CMK (cell line): Measurements from ENCODE around the gene CTDNEP1.

Experiments
- DNase-seq: peaks from one replicate; pipeline ENCODE4 v3.0.0-alpha.2; 2010; ENCODE audit warnings: low read depth

The CTDNEP1 gene

DNA sequence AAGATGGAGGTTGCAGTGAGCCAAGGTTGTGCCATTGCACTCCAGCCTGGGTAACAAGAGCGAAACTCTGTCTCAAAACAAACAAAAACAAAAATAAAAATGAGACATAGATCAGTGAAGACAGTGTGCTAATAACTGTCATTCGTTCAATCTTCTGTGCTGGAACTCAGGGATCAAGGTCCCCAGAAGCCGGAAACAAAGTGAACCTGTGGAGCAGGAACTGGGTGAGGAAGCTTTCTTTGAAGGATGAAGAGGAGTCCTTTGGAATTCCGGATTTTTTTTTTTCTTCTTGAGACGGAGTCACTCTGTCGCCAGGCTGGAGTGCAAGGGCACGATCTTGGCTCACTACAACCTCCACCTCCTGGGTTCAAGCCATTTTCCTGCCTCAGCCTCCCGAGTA is 27.9 kb upstream of the CTDNEP1 start:
- no peak for DNase-seq

GRCh38 chr17:7266784-7267183 is 15.2 kb upstream of the CTDNEP1 start:
- no peak for DNase-seq

GRCh38 chr17:7263801-7264078 is 12.2 kb upstream of the CTDNEP1 start:
- DNase-seq: no peak

DNA sequence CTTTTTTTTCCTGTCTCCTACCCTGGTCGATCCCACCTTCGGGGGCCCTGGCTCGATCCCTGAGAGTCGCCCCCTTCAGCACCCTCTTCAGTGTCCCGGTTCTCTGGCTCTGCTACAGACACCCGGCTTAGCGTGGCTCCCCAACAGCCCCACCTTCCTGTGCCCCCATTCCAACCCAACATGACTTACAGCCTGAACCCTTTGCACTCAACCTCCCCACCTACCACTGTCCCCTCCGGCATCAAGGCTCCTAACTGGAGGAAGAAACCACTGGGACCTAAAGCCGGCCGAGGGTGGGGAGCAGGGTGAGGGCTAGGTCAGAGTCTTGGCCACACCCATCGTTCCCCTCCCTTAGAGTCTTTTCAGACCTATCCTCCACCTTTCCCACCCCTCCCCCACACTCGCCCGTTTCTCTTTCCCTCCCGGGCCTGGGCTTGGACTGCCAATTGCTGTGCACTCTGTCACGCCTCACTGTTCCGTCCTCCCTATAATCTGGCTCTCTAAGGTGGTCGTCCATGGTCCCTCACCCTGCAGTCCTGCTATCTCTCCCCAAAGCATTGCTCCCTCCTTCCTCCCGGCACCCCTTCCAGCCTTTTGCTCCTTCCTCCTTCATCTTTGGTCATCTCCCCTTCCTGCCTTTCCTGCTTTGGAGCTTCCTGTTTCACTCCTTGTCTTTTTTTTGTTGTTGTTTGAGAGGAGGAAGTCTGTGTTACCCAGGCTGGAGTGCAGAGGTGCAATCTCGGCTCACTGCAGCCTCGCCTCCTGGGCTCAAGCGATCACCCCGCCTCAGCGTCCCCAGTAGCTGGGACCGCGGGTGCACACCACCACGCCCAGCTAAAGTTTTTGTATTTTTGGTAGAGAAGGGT is 11.6 kb upstream of the CTDNEP1 start:
- no peak for DNase-seq

- no peak for DNase-seq
These were observed 10.8 kb upstream of the CTDNEP1 start, which contains the start of gene CLDN7 for GRCh38 chr17:7262192-7262934. Gene CLDN7, minus strand, starts transcription at chr17:7262478. Its CDS starts 435 bp downstream, at chr17:7262043.

- DNase-seq: no peak
These were observed 10.1 kb upstream of the CTDNEP1 start for GRCh38 chr17:7261379-7262191.

- DNase-seq: no peak
These were observed 9.3 kb upstream of the CTDNEP1 start for GRCh38 chr17:7260651-7261378.

GRCh38 chr17:7260151-7260550 is 8.6 kb upstream of the CTDNEP1 start:
- DNase-seq: no peak

GRCh38 chr17:7259555-7259889 is 8.0 kb upstream of the CTDNEP1 start:
- DNase-seq: no peak

- DNase-seq: no peak
These were observed 7.4 kb upstream of the CTDNEP1 start for GRCh38 chr17:7258731-7259554.

DNA sequence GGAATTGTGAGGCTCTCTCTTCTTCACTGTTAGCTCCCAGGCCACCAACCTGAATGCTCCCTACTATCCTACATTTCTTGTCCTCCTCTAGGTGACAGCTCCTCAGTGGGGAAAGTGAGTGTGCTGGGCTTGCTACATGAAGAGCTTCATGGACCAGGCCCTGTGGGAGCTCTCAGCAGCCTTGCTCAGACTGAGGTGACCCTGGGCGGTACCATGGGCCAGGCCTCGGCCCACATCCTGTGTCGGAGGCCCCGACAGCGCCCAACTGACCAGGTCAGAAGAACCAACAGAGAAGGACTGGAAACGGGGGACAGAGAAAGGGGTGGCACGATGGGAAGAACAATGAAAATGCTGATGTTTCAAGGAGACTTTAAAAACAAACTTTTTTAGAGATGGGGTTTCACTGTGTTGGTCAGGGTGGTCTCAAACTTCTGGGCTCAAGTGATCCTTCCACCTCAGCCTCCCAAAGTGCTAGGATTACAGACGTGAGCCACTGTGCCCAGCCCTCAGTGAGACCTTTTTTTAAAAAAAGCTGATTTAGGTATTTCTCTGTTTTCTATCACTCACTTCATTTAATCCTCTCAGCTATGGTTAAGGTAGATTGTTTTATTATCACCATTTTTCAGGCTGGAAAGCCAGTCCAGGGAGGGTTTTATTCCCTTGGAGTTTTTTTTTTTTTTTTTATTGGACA is 5.4 kb upstream of the CTDNEP1 start:
- no peak for DNase-seq

GRCh38 chr17:7254511-7254910 is 3.0 kb upstream of the CTDNEP1 start:
- no peak for DNase-seq

GRCh38 chr17:7253082-7253481 is 1.5 kb upstream of the CTDNEP1 start:
- no peak for DNase-seq

GRCh38 chr17:7252176-7253043 is 876 bp upstream of the CTDNEP1 start, which contains the start of gene ELP5:
Gene ELP5, plus strand, starts transcription at chr17:7252215. Its CDS starts 336 bp downstream, at chr17:7252551.
- no peak for DNase-seq

- DNase-seq: no peak
These were observed 573 bp downstream of the CTDNEP1 start for GRCh38 chr17:7250695-7251627.

DNA sequence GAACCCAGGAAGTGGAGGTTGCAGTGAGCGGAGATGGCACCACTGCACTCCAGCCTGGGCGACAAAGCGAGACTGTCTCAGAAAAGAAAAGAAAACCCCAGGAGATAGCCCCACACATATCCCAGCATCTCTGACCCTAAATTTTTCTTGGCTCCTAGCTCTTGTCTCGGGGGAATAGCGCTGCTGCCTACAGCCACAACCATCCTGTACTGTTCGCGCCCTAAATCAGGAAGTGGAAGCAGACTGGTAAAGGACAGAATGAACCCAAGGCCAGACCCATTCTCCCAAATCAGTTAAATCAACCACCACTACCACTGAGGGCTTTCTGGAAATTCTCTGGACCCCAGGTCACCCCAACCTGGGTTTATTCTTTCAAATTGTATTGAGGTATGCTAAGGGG is 1.7 kb downstream of the CTDNEP1 start:
- no peak for DNase-seq

DNA sequence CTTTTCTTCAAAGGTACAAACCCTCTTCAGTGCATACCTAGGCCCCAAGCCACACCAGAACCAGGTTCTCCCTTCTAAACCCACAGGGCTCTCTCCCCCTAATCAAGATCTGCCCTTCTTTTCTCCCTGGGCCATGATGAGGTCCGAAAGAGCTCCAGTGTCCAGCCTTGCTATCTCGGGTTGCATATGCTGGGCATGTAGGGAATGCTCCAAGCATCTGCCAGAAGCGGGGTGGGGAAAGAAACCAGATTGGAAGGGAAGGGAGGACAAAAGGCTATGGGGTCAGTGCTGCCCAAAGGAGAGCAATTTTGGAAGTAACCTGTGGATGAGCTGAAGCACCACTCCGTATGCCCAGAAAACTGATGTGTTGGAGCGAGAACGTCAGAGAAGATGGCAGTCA is 2.3 kb downstream of the CTDNEP1 start:
- no peak for DNase-seq

DNA sequence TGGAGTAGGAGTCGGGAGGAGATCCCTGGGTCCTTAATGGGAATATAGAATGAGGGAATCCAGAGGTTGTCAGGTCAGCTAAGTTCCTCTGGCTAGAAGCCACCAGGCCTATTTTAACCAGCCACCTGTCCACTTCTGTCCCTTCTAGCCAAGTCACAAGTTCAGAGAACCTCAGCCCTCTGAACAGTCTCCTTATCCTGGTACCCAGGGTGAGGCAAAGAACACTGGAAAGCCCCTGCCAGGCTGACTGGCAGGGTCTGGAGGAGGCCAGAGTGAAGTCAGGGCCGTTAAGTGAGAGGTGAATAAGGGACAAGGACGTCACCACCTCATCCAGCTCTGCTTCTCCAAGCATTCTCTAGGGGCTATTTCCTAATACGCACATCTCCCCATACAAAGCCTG is 2.7 kb downstream of the CTDNEP1 start:
- no peak for DNase-seq
